CD4-positive, alpha-beta T cell treated with Interleukin-2 at 100 ng/mL for 4 hours (primary cell): ENCODE results near the gene IQUB.
"Not testable (repeated sequence)": the region's sequence is repeated elsewhere in the genome, so short reads cannot be mapped to it uniquely, and the experiment has no call there.

ENCODE experiments used
- DNase-seq: peaks from one replicate; pipeline ENCODE4 v3.0.0-alpha.2; 2020; ENCODE audit warnings: low spot score

IQUB gene

DNA sequence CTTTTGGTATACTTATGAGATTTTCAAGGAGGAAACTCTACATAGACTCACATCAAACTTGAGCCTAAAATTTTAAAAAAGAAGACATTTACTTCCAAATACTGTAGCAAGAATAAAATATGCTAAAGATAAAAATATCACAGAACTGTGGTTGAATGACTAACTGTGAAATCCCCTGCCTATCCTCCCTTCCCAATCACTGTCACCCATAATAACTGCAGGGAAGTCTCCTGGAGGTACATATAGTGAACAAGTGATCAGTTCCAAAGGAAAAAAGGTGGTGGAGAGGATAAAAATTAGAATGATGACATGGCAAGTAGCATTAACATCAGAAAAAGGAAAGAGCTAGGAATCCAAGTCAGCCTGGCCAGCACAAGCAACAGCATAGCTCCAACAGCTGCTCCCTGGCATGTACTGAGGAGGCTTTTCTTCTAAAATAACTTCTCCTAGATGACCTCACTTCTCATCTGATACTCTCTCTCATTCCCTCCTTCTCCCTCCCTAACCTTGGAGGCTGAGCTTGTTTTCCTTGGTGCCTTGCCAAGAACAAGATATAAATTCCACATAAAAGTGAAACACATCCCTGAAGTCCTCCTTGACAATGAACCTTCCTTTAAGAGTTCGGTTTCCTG lies 124.0 kb downstream of the IQUB start:
- DNase-seq, result no peak

- DNase-seq, result not testable (repeated sequence)
Observed at GRCh38 chr7:123407951-123408350, 126.4 kb downstream of the IQUB start.
